ENCODE measurements around the gene F9. TPM values are rescaled to one million over a fixed set of nuclear protein-coding genes. Genes with fewer than 3 reads are reported as not detected.

F9 gene
- total RNA-seq, 1 experiment from 2014 or later: 0.08 TPM

DNA sequence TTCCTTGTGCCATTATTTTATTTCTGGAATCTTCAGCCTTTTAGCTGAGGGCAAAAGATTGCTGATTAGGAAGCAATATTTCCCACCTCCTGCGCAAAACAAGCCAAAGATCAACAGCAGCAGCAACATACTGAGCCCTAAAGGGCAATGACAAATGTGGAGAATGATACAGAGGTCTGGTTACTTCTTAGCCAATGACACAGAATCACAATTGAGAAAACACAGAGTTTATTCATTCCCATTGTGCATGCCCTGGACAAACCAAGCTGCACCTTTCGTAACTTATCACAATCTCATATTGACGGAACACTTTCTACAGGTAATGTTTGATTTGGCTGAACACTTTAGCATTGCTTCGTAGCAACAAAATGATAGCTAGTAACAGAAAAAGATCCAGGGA lies 13.4 kb downstream of the F9 start:
- intact Hi-C loops (cut with micrococcal nuclease; ENCODE audit: unreplicated experiment) (no loop called here), in situ Hi-C loops (cut with HindIII; ENCODE audit: low pct_unique_long_range_greater_than_20kb, low sequenced_read_pairs) (no loop called here)
- Histone ChIP-seq H3K9me3 (ENCODE audit: control insufficient read depth, insufficient read depth, low read depth, low read length) (no peaks in the 10 kb centered on the region), H3K27me3 (ENCODE audit: control insufficient read depth, insufficient read depth, low read length) (no peaks in the 10 kb centered on the region), H3K4me3 (ENCODE audit: low read depth in 2 of 2, low read length in 2 of 2) (no peak overlapping the region), H3K4me1 (ENCODE audit: control insufficient read depth, insufficient read depth, low read length) (no peaks in the 10 kb centered on the region), H3K36me3 (ENCODE audit: control insufficient read depth, insufficient read depth, low read length) (no peaks in the 10 kb centered on the region), H3K27ac (ENCODE audit: low read length) (no peak overlapping the region)
- DNase-seq (ENCODE audit: low read depth, low spot score) (no peak), ATAC-seq (no peak)
- CTCF ChIA-PET: no interaction called here
- no peak for TF ChIP-seq TCF7L2 (IDR thresholded peaks at IDR 0.05; ENCODE audit: low read depth, low read length)
- no TSS peak for BruUV-seq (replicated peaks)
- POLR2A ChIA-PET: no interaction called here

GRCh38 chrX:139544591-139544990 lies 14.1 kb downstream of the F9 start:
- intact Hi-C loops (cut with micrococcal nuclease; ENCODE audit: unreplicated experiment): no loop called here
- POLR2A ChIA-PET: no interaction called here

GRCh38 chrX:139554376-139554775 lies 23.8 kb downstream of the F9 start:
- Histone ChIP-seq H3K27me3 (ENCODE audit: control insufficient read depth, insufficient read depth, low read length) (no peaks in the 10 kb centered on the region; the same call in 1 of the 2 replicates), H3K4me1 (ENCODE audit: control insufficient read depth, insufficient read depth, low read length) (no peaks in the 10 kb centered on the region), H3K27ac (ENCODE audit: low read length) (no peak overlapping the region), H3K36me3 (ENCODE audit: control insufficient read depth, insufficient read depth, low read length) (no peaks in the 10 kb centered on the region), H3K9me3 (ENCODE audit: control insufficient read depth, insufficient read depth, low read depth, low read length) (no peaks in the 10 kb centered on the region), H3K4me3 (ENCODE audit: low read depth in 2 of 2, low read length in 2 of 2) (no peak overlapping the region)
- intact Hi-C loops (cut with micrococcal nuclease; ENCODE audit: unreplicated experiment) (loop anchor here (10.0 kb wide), 1 partner anchor 350 kb away; no protein-coding TSS in a partner anchor), in situ Hi-C loops (cut with HindIII; ENCODE audit: low pct_unique_long_range_greater_than_20kb, low sequenced_read_pairs) (no loop called here)
- ATAC-seq: no peak
- TF ChIP-seq TCF7L2 (IDR thresholded peaks at IDR 0.05; ENCODE audit: low read depth, low read length) (no peak), POLR2AphosphoS5 (IDR thresholded peaks at IDR 0.05; ENCODE audit: low read depth, low read length) (no peak), SIN3A (IDR thresholded peaks at IDR 0.05; ENCODE audit: borderline replicate concordance, insufficient read depth, low read depth, low read length) (no peak)
- TF ChIP-seq, protein P1, sequence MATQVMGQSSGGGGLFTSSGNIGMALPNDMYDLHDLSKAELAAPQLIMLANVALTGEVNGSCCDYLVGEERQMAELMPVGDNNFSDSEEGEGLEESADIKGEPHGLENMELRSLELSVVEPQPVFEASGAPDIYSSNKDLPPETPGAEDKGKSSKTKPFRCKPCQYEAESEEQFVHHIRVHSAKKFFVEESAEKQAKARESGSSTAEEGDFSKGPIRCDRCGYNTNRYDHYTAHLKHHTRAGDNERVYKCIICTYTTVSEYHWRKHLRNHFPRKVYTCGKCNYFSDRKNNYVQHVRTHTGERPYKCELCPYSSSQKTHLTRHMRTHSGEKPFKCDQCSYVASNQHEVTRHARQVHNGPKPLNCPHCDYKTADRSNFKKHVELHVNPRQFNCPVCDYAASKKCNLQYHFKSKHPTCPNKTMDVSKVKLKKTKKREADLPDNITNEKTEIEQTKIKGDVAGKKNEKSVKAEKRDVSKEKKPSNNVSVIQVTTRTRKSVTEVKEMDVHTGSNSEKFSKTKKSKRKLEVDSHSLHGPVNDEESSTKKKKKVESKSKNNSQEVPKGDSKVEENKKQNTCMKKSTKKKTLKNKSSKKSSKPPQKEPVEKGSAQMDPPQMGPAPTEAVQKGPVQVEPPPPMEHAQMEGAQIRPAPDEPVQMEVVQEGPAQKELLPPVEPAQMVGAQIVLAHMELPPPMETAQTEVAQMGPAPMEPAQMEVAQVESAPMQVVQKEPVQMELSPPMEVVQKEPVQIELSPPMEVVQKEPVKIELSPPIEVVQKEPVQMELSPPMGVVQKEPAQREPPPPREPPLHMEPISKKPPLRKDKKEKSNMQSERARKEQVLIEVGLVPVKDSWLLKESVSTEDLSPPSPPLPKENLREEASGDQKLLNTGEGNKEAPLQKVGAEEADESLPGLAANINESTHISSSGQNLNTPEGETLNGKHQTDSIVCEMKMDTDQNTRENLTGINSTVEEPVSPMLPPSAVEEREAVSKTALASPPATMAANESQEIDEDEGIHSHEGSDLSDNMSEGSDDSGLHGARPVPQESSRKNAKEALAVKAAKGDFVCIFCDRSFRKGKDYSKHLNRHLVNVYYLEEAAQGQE (IDR thresholded peaks at IDR 0.05; ENCODE audit: insufficient read depth in 1 of 2, low read depth in 2 of 2, low read length in 1 of 2): no peak
- TF ChIP-seq, protein P2, sequence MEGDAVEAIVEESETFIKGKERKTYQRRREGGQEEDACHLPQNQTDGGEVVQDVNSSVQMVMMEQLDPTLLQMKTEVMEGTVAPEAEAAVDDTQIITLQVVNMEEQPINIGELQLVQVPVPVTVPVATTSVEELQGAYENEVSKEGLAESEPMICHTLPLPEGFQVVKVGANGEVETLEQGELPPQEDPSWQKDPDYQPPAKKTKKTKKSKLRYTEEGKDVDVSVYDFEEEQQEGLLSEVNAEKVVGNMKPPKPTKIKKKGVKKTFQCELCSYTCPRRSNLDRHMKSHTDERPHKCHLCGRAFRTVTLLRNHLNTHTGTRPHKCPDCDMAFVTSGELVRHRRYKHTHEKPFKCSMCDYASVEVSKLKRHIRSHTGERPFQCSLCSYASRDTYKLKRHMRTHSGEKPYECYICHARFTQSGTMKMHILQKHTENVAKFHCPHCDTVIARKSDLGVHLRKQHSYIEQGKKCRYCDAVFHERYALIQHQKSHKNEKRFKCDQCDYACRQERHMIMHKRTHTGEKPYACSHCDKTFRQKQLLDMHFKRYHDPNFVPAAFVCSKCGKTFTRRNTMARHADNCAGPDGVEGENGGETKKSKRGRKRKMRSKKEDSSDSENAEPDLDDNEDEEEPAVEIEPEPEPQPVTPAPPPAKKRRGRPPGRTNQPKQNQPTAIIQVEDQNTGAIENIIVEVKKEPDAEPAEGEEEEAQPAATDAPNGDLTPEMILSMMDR (IDR thresholded peaks at IDR 0.05): no peak
- ChIA-PET CTCF (no interaction called here), POLR2A (no interaction called here)
- no peak for DNase-seq (ENCODE audit: low read depth, low spot score)
- BruUV-seq (replicated peaks): no TSS peak

More at GRCh38 chrX:139544591-139544990, 14.1 kb downstream of the F9 start:
- in situ Hi-C loops (cut with HindIII; ENCODE audit: low pct_unique_long_range_greater_than_20kb, low sequenced_read_pairs): no loop called here
- CTCF ChIA-PET: no interaction called here
- no peaks in the 10 kb centered on the region for H3K36me3 ChIP-seq (ENCODE audit: control insufficient read depth, insufficient read depth, low read length)
- no peaks in the 10 kb centered on the region for H3K9me3 ChIP-seq (ENCODE audit: control insufficient read depth, insufficient read depth, low read depth, low read length)
- no peaks in the 10 kb centered on the region for H3K4me1 ChIP-seq (ENCODE audit: control insufficient read depth, insufficient read depth, low read length)
- no peak for ATAC-seq
- no peak overlapping the region for H3K27ac ChIP-seq (ENCODE audit: low read length)
- H3K4me3 ChIP-seq (ENCODE audit: low read depth in 2 of 2, low read length in 2 of 2): no peak overlapping the region
- no peak for DNase-seq (ENCODE audit: low read depth, low spot score)
- H3K27me3 ChIP-seq (ENCODE audit: control insufficient read depth, insufficient read depth, low read length): no peaks in the 10 kb centered on the region
- no TSS peak for BruUV-seq (replicated peaks)
- TF ChIP-seq TCF7L2 (IDR thresholded peaks at IDR 0.05; ENCODE audit: low read depth, low read length): no peak
- TF ChIP-seq, protein P2 (IDR thresholded peaks at IDR 0.05): no peak
- TF ChIP-seq, protein P1 (IDR thresholded peaks at IDR 0.05; ENCODE audit: insufficient read depth in 1 of 2, low read depth in 2 of 2, low read length in 1 of 2): no peak
- no peak for TF ChIP-seq SIN3A (IDR thresholded peaks at IDR 0.05; ENCODE audit: borderline replicate concordance, insufficient read depth, low read depth, low read length)
- no peak for TF ChIP-seq POLR2AphosphoS5 (IDR thresholded peaks at IDR 0.05; ENCODE audit: low read depth, low read length)
